ENCODE measurements around the gene PNO1. TPM values are rescaled to one million over a fixed set of nuclear protein-coding genes. Genes with fewer than 3 reads are reported as not detected.

Gene PNO1
- total and polyA plus RNA-seq, 2 experiments from 2014 or later = 34.6 to 43.7 TPM

- peaks cover 5% of the 10 kb centered on the region; the same call in 1 of the 2 replicates for H3K4me1 ChIP-seq (ENCODE audit: insufficient read depth)
- H3K9me2 ChIP-seq (ENCODE audit: insufficient read depth) = no peaks in the 10 kb centered on the region
- H3K36me3 Mint-ChIP-seq (ENCODE audit: low read depth) = peaks cover 2% of the 10 kb centered on the region; the same call in 1 of the 3 replicates
- H3K4me3 Mint-ChIP-seq = no peak overlapping the region
- ATAC-seq (no peak), DNase-seq (ENCODE audit: low spot score) (no peak)
- no peaks in the 10 kb centered on the region for H3F3A ChIP-seq (replicated peaks; ENCODE audit: low read depth)
- no peak overlapping the region for H3K27ac ChIP-seq (ENCODE audit: low read depth)
- TF ChIP-seq ZNF114 (CRISPR knock-in tag; IDR thresholded peaks at IDR 0.05) (no peak), NANOG (IDR thresholded peaks at IDR 0.05; ENCODE audit: borderline replicate concordance) (no peak), CREB1 (CRISPR knock-in tag; IDR thresholded peaks at IDR 0.05; ENCODE audit: low read depth) (no peak), REST (IDR thresholded peaks at IDR 0.05; ENCODE audit: unreplicated experiment) (no peak), ZNF331 (CRISPR knock-in tag; IDR thresholded peaks at IDR 0.05; ENCODE audit: low read depth) (no peak), ZNF462 (CRISPR knock-in tag; IDR thresholded peaks at IDR 0.05) (no peak), POLR2AphosphoS5 (IDR thresholded peaks at IDR 0.05; ENCODE audit: low read depth) (no peak), ETS1 (IDR thresholded peaks at IDR 0.05) (no peak), EZH2phosphoT487 (IDR thresholded peaks at IDR 0.05; ENCODE audit: unreplicated experiment) (no peak), JUNB (IDR thresholded peaks at IDR 0.05; ENCODE audit: unreplicated experiment) (no peak), STAT1 (IDR thresholded peaks at IDR 0.05; ENCODE audit: unreplicated experiment) (no peak), CTCF (conservative IDR thresholded peaks at IDR 0.05; ENCODE audit: low read depth in 2 of 2) (no peak), EZH2 (IDR thresholded peaks at IDR 0.05; ENCODE audit: low read depth, unreplicated experiment) (no peak)
- H4K20me1 ChIP-seq (replicated peaks; ENCODE audit: insufficient read depth) = 0 out of 2 replicates have a peak, but pooled peaks cover 5% of the 10 kb centered on the region
- H3K27me3 Mint-ChIP-seq (ENCODE audit: insufficient read depth, low read depth, poor library complexity) = peaks cover 6% of the 10 kb centered on the region
- H3K4me3 ChIP-seq = no peak overlapping the region
- no peaks in the 10 kb centered on the region for H3K9me3 Mint-ChIP-seq
- peaks cover 40% of the 10 kb centered on the region for H3K79me2 ChIP-seq (replicated peaks; ENCODE audit: insufficient read depth)
- no peak overlapping the region for H2AFZ ChIP-seq
- H3K4me1 Mint-ChIP-seq = peaks cover 6% of the 10 kb centered on the region; the same call in 2 of the 3 replicates
- no peak overlapping the region for H3K27ac Mint-ChIP-seq
- H3K4me2 ChIP-seq = no peak overlapping the region
- H3K27me3 ChIP-seq (ENCODE audit: insufficient read depth) = no peaks in the 10 kb centered on the region
- no peaks in the 10 kb centered on the region for H3K36me3 ChIP-seq (ENCODE audit: insufficient read depth)
Measured at GRCh38 chr2:68152681-68153347, 4.9 kb upstream of the PNO1 start.
